Measurements from ENCODE around the gene SHH.

SHH gene

DNA sequence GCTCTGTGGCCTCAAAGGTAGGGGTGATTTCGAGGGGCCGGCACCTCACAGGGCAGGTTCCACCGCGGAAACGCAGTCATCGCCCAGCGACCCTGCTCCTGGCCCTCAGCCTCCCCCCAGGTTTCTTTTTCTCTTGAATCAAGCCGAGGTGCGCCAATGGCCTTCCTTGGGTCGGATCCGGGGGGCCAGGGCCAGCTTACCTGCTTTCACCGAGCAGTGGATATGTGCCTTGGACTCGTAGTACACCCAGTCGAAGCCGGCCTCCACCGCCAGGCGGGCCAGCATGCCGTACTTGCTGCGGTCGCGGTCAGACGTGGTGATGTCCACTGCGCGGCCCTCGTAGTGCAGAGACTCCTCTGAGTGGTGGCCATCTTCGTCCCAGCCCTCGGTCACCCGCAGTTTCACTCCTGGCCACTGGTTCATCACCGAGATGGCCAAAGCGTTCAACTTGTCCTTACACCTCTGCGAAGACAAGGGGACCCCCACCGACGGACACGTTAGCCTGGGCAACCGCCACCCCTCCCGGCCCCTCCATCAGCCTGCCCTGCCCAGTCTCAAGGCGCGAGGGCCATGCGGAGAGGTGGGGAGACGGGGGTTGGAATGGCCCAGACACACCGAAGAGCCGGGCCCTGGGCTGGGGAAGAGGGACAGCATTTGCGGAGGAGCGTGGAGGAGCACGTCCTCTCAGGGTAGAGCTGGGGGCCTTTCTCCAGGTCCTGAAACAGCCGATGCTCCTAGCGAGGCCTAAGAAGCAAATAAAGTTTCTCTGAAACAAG, 6.0 kb downstream of the SHH start:
- DNase-seq (ENCODE audit: low spot score): no peak

DNA sequence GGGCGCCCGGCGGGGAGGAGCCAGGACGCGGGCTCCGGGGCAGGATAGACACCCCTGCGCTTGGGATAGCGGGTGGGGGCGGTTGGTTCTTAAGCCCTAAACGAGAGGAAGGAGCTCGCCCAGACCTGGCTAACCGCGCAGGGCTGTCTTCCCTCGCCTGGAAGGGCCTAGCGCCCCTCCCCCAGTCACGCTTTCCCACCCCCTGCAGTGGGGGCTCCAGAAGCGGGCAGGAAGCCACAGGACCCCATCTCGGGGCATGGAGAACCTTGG, 6.5 kb downstream of the SHH start:
- DNase-seq (ENCODE audit: low spot score): no peak

DNA sequence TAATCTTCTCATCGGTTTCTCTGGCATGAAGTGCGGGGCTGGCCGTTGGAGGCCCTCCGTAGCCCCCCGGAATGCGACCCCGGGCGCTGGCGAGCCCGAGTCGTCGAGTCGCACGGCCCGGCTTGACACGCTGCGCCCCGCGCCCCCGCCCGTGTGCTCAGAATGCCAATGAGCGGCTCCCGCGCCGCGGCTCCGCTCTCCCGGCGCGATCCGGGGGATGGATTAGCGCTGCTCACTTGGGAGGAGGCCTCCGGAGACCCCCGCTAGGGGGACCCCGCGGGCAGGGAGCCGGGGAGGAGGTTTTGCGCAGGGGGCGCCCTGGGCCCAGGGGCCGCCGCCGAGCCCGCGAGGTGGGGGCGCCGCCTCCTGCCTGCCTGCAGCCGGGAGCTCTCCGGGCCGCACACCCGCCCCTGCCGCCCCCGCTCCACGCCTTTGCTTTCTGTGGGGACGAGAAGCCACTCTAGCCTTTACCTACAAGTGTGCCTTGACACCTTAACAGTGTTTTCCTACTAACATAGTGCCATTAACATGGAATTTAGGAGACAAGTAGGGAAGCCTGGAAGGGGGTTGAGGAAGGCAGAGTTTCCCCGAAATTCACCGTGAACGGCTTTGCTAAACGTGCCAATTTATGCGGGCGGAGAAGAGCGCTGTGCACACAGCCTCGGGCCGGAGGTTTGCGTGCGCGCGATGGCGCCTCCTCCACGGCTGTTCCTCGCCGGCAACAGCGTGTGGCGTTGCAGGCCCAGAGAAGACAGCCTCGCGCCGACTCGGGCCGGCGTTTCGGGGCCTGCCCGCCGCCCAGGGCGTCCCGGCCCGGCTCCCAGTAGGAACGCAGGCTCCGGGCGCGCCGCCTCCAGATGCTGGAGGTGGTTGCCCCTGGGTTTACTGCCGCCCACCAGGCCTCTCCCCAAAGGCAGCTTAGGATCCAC, 7.1 kb downstream of the SHH start:
- DNase-seq (ENCODE audit: low spot score): peak; percentile 91

DNA sequence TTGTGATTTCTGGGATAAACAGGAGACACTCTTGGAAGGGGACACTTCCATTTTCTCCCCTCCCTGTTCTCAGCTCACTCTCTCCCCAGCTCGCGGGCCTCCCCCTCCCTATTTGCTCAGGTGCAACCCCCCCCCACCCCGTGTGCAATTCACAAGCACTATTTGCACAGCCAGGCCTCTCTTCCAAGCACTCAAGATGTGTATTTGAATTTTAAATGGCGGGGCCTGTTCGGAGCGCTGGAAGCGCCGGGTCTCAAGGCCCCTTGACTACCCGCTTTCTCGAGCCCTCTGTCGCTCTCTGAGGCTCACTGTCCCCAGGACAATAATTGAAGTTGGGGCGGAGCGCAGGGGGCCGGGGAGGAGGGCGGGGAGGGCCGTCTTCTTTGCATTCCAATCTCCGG, 7.8 kb downstream of the SHH start:
- DNase-seq (ENCODE audit: low spot score): no peak

DNA sequence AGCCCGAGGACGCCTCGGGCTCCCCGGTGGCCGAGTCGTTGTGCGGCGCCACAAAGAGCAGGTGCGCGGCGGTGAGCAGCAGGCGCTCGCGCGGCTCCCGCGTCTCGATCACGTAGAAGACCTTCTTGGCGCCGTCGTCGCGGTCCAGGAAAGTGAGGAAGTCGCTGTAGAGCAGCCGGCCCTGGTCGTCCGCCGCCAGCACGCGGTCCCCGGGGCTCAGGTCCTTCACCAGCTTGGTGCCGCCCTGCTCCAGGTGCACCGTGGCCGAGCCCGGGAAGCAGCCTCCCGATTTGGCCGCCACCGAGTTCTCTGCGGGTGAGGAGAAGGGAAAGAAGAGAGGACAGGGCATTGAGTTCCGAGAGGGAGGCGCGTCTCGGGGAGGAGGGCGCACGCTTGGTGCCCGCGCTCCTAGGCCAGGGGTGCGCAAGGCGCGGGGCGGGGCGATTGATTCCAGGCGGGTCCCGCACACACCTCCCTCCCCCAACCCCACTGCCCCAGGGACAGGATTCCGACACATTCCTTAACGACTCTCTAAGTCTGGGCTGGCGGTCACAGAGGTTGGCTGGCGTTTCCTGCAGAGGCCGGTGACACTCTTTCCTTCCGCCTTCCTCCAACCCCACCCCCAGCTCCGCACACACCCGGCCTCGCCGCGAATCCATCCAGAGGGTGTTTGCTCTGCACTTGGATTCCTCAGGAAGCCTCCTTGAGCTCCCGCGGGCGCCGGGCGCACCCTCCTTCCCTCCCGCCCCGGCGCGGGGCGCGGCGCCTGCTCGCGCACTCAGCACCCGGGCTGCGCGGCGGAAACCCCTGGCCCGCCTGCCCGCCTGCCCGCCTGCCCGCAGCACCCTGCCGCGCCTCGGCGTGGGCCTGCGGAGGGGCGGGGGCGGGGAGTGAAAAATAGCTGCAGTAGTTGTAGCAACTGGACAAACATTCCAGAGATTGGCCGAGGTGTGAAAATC, 8.6 kb downstream of the SHH start:
- no peak for DNase-seq (ENCODE audit: low spot score)

DNA sequence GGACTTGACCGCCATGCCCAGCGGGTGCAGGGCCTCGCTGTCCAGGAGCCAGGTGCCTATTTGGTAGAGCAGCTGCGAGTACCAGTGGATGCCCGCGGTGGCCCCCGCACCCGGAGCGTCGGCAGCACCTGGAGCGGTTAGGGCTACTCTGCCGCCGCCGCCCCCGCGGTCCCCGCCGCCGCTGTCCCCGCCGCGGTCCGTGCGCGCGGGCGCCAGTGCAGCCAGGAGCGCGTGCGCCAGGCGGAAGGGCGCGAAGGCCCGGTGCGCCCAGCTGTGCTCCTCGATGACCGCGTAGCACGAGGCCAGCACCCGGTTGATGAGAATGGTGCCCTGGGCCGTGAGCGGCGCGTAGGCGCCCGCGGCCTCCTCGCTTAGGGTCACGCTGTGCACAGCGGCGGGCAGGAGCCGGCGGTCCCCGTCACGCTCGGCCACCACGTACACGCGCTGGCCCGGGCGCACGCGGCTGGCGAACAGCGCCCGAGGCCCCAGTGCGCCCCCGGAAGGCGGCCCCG, 9.3 kb downstream of the SHH start:
- no peak for DNase-seq (ENCODE audit: low spot score)

DNA sequence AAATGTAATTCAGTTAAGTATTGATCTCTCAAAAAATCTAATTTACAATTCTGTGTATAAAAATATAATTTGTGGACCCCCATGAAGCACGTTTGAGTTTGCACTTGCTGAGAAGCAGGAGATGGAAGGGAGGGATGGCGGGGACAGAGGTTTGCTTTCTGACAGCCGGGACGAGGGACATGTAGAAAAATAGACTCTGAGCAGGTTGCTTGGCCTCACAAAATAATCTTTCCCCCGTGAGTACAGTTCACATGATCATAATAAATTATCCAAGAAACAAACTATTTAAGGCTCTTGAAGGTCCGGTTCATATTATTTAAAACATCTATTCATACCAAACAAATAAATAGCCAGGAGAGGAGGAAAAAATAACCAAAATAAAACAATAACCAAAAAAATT, 10.0 kb downstream of the SHH start:
- DNase-seq (ENCODE audit: low spot score): no peak

DNA sequence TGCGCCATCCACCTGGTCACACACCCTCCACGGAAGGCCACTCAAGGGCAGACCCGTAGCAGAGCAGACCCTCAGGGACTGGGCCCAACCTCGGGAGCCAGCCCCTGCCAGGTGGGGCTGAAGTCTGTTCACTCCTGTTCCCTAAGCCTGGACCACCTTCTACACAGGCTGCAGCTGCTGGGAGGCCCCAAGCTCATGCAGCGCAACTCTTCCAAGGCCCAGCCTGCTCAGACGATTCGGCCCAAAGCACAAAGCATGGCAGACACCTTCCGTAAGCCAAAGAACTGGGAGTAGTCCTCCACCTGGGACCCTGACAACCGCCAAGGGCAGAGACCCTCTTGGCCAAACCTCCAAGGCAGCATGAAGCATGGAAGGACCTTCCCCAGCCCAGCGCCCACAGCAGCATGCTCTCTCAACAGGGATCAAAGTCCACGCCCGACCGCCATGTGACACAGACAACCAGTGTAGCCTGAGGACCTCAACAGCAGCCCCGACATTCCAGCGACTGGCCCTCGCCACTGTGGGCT, 11.5 kb downstream of the SHH start:
- no peak for DNase-seq (ENCODE audit: low spot score)

DNA sequence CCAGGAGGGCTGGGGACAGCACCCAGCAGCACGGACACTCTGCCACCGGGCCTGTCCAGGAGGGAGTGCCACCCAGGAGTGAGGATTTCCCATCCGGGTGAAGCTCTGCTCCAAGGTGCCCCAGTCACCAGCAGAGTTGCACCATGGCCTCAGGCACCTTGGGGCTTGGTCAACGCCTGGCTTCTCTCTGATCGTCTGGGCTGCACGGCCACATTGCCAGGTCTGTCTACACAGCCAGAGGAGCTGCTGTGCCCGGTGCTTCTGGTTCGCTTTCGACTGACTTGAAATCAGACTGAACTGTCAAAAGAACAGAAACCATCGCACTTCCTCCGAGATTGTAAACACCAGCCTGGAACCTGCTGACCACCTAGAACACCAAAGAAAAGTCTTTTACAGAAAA, 12.0 kb downstream of the SHH start:
- no peak for DNase-seq (ENCODE audit: low spot score)

DNA sequence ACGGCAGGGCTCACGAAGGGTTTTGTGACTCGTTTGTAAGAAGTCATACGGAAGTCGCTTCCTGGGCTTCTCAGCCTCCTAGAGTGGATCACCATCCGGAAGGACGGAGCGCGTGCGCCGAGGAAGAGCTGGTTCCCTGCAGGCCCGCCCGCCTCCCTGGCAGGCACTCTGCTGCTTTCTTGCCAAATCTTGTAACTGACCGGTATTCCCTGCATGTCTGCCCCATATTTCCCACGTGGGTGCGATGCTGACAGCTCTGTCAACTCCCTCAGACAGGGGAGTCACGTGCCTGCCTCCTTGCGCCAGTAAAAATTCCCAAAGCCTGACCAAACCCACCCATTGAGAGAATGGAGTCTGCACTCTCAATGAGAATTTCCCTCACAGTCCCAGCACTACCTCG, 12.7 kb downstream of the SHH start:
- DNase-seq (ENCODE audit: low spot score): no peak

DNA sequence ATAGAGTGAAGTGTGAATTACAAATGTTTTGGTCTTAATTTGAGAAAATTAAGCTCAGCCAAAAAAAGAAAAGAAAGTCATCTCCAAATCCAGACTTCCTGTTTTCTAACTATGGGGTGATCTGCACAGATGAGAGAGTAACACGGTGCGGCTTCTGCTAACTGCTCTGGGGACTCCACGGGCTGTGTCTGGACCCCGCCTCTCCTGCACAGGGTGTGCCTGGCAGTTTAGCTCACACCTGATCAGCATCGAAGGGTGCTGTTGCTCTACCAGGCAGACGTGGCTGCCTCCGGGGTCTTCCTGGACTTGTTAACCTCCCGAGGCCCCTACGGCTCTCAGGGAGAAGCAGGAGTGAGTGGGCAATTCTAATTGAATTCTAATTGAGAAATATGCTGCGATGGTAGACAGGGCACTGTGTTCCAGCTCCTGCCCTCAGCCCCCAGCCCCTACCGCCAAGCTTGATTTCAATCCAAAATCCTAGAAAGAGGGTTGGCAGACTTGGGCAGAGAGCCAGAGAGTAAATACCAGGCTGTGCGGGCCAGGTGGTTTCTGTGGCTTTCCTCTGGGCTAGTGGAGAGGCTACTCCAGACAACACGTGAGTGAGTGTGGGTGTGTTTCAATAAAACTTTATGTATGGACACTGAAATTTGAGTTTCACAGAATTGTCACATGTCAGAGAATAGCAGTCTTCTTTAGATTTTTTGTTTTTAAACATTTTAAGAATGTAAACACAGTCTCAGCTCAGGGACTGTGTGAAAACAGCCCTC, 13.4 kb downstream of the SHH start:
- no peak for DNase-seq (ENCODE audit: low spot score)

DNA sequence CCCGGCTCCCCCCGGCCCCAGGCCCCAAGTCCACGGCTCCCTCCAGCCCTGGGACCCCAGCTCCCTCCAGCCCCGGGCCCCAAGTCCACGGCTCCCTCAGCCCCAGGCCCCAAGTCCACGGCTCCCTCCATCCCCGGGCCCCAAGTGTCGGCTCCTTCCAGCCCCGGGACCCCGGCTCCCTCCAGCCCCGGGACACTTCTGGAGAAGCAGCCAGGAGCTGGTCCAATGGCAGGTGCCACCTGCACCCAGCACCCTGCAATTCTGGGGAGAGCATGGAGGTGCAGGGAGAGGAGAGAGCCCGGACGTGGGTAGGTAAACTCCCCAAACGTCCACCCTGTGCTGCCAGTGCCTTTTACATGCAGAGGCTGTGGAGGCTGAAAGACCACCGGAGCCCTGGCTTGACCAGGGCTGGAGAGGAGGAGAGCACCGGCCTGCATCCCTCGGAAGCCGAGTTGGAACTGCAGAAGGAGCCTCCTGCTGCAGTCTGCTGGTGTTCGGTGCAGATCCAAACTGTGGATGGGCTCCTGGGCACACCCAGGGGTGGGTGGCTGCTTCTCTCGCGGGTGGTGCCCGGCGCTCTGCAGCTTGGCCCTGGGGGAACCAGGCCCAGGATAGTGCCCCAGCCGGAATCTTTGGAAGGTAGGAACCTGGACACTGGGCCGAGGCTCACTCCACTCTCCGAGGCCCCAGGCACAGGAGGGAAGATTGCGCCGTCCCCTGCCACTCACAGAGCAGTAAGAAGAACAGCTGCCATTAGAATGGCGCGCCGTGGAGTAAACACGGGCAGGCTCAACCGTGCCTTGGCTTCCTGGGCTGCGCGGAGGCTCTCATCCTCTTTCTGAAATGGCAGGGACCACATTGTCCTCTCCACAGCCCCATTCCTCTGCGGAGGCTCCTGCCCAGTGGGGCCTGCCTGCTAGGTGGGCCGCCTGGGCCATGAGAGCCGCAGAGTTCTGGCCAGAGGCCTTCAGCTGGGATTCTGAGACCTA, 14.7 kb downstream of the SHH start:
- DNase-seq (ENCODE audit: low spot score): no peak

DNA sequence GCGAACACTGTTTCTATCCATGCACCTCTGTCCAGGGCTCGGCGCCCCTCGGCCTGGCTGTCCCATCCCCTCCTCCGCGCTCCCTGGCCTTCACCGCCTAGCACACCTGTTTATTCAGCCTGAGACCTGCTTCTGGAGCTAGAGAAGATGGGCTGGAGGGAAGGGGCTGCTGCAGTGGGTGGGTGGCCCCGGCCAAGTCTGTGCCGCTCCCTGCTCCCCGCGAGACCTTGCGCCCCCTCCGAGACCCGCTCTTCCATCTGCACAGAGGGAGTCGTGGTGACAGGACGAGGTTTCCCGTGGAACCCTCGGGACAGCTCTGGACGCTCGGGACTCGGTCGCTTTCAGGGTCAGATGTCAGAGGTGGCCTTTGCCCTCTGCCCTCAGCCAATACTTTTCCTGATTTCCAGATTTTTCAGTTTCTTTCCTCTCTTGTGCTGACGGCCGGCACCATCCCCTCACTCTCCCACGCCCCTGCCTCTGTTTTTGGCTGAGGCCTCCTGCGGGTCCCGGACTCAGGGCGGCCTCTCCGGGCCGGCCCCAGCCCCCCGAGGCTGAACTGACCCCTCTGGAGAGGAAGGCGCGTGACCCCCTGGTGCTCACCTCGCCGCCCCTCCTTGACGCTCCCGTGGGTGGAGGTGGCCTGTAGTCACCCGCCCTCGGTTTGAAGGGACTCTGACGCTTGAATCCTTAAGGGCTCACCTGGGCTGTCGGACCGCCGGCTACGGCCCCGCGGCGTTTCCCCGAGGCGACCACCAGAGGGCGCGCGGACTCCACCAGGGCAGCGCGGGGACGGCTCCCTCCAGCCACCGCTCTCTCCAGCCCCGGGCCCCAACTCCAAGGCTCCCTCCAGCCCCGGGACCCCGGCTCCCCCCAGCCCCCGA, 15.6 kb downstream of the SHH start:
- peak; percentile 88 for DNase-seq (ENCODE audit: low spot score)

DNA sequence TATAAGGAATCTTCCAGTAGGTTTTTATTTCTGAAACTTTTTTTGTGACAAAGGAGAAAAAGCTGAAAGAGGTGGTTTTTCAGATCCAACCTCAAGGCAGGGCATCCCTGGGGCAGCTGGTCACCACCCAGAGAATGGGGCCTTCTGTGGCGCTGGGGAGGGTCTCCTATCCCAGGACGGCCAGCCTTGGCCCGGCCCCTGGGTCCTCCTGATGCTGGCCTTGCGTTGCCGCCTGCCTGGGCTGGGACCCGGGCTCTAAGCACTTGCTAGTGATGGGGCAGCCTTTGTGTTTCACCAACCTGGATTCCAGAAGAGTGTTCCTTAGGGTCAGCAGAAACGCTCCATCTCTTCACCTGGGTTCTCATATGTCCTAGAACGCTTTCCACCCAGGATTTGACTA, 16.3 kb downstream of the SHH start:
- DNase-seq (ENCODE audit: low spot score): no peak

DNA sequence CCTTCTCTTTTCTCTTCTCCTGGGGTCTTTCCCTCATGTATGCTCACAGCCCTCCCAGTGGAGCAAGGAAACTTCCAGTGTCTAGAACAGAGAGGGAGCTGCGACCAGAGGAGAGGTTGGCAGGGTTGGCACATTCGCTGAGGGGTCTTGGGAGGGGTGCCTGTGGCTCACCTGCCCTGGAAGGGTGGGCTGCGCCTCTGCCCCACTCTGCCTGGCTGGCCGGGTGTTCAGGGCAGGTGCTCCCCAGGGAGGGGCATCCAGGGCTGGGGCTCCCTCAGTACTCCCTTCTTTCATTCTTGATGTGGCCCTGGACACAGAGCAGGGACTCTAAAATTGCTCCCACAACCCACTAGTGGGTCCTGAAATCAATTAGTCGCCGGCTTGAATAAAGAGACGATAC, 16.9 kb downstream of the SHH start:
- DNase-seq (ENCODE audit: low spot score): no peak

DNA sequence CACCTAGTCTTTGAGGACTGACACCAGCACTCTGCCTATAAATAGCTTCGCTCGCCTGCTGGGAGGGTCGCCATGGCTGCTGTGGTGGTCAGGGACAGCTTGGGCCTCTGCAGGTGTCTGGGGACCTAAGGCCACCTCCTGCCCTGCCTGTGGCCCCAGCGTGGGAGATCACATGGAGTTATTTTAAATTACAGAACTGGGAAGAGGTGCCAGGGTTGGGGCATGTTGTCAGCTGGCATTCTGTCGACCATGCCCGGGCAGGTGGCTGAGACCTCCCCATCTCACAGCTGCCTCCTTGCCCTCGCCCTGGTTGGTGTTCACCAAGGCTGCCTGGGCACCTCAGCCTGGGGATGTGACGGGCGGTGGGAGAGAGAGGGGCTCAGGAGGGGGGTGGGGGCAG, 18.1 kb downstream of the SHH start:
- no peak for DNase-seq (ENCODE audit: low spot score)

DNA sequence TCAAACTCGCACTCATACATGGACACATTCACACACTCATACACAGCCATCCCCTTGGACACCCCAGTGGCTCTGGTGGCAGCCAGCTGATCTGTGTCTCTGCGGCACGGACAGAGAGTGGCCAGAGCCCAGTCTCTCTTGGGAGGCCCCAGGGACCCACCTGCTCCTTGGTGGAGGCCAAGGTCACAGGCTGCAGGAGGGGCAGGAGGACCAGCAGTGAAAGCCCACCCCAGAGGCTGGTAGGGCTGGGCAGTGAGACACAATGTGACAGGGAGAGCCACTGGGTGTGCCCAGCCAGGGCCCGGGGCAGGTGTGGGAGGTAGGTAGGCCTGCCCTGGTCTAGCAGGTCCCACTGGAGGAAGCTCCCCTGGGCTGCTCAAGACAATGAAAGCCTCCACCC, 18.5 kb downstream of the SHH start:
- DNase-seq (ENCODE audit: low spot score): no peak

DNA sequence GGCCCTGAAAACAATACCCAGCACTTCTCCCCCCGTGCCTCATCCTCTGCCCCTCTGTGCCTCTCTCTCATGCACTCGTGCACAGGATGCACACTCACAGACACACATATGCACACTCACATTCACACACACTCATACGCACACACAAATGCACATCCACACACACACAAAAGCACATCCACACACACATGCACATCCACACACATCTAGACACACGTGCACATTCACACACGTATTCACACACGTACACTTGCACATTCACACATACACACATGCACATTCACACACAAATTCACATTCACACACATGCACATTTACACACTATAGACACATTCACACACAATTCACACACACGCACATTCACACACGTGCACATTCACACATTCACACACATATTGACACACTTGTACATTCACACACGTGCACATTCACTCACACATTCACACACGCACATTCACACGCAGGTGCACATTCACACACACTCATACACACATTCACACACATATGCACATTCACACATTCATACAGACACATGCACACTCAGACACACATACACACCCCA, 19.2 kb downstream of the SHH start:
- no peak for DNase-seq (ENCODE audit: low spot score)
